OCI-LY7 (cell line): ENCODE measurements around the gene C1orf116. TPM values are rescaled to one million over a fixed set of nuclear protein-coding genes. Genes with fewer than 3 reads are reported as not detected.

Experiments used
- BruUV-seq: library from RNA; stranded (reverse); fragments of 400-500 nt; replicated peaks from 2 replicates; lab custom pipeline; 2021; lab: Mats Ljungman, UMichigan
- CTCF ChIA-PET: fragments of 300-600 bp; sonication (Branson Sonifier 250); formaldehyde crosslinking; loops from one replicate; lab custom pipeline; 2022; ENCODE audit warnings: antibody characterized with exemption; ENCODE audit not compliant: unreplicated experiment; lab: Charles Lee
- POLR2A ChIA-PET: fragments of 300-600 bp; sonication (Branson Sonifier 250); formaldehyde crosslinking; loops from one replicate; lab custom pipeline; 2022; ENCODE audit warnings: antibody characterized with exemption; lab: Charles Lee
- DNase-seq: peaks from one replicate; pipeline ENCODE4 v3.0.0-alpha.2; 2015; ENCODE audit warnings: low spot score
- H2AFZ ChIP-seq: fragments of 200-600 bp; sonication (generic), shearing (Covaris generic); 2 replicates; pipeline ENCODE4 v1.6.1; 2014; ENCODE audit warnings: mild to moderate bottlenecking, antibody characterized with exemption, low read length, moderate library complexity
- H3K27ac ChIP-seq: fragments of 200-600 bp; sonication (generic); 2 replicates; pipeline ENCODE4 v1.5.1; 2014; ENCODE audit warnings: mixed run types, low read depth, mild to moderate bottlenecking, moderate library complexity, low read length, inconsistent platforms; ENCODE audit not compliant: poor library complexity, severe bottlenecking
- H3K36me3 ChIP-seq: fragments of 200-600 bp; sonication (generic); 2 replicates; pipeline ENCODE4 v1.6.1; 2014; ENCODE audit warnings: mild to moderate bottlenecking, antibody characterized with exemption, low read length, moderate library complexity, mixed read lengths; ENCODE audit not compliant: insufficient read depth
- H3K4me1 ChIP-seq: fragments of 200-600 bp; sonication (generic); 2 replicates; pipeline ENCODE4 v1.5.1; 2014; ENCODE audit warnings: mild to moderate bottlenecking, low read length; ENCODE audit not compliant: insufficient read depth, poor library complexity, severe bottlenecking
- H3K4me2 ChIP-seq: fragments of 200-600 bp; sonication (generic); 2 replicates; pipeline ENCODE4 v1.6.1; 2014; ENCODE audit warnings: mild to moderate bottlenecking, low read length
- H3K4me3 ChIP-seq: fragments of 200-600 bp; sonication (generic); 2 replicates; pipeline ENCODE4 v1.5.1; 2014; ENCODE audit warnings: mild to moderate bottlenecking, low read depth, low read length; ENCODE audit not compliant: poor library complexity, severe bottlenecking
- H3K79me2 ChIP-seq: fragments of 200-600 bp; sonication (generic); 2 replicates; pipeline ENCODE4 v1.6.1; 2016; ENCODE audit warnings: low read depth, mild to moderate bottlenecking, low read length, moderate library complexity, mixed read lengths; ENCODE audit not compliant: insufficient read depth
- H3K9me2 ChIP-seq: fragments of 200-600 bp; sonication (generic); 2 replicates; pipeline ENCODE4 v1.6.1; 2016; ENCODE audit warnings: mild to moderate bottlenecking, low read length, mixed read lengths; ENCODE audit not compliant: insufficient read depth
- H3K9me3 ChIP-seq: fragments of 200-600 bp; sonication (generic); 2 replicates; pipeline ENCODE4 v1.6.1; 2014; ENCODE audit warnings: mild to moderate bottlenecking, mixed run types, low read length, mixed read lengths
- H4K20me1 ChIP-seq: fragments of 200-600 bp; sonication (generic); 2 replicates; pipeline ENCODE4 v1.6.1; 2014; ENCODE audit warnings: mild to moderate bottlenecking, antibody characterized with exemption, low read length, moderate library complexity, mixed read lengths; ENCODE audit not compliant: insufficient read depth
- CTCF ChIP-seq: fragments of 200-600 bp; sonication (generic); conservative IDR thresholded peaks from 2 replicates; pipeline ENCODE4 v1.5.1; 2014; ENCODE audit warnings: mild to moderate bottlenecking, antibody characterized with exemption, low read length, moderate library complexity, mixed read lengths
- EZH2phosphoT487 ChIP-seq: fragments of 200-600 bp; sonication (generic); IDR thresholded peaks from 2 replicates; pipeline ENCODE4 v1.6.1; 2018; ENCODE audit warnings: low read depth, borderline replicate concordance, mild to moderate bottlenecking, mixed run types, antibody characterized with exemption, low read length, moderate library complexity, mixed read lengths
- intact Hi-C: fragments of 100-400 bp; cut with micrococcal nuclease; formaldehyde crosslinking; loops from one replicate; pipeline ENCODE4 v1.10.0; 2022; ENCODE audit not compliant: unreplicated experiment
- total RNA-seq, 2 experiments: library from RNA; depleted of rRNA in 1 of 2; stranded (reverse); fragments of >200 nt in 1 of 2; shearing (Covaris generic) in 1 of 2; gene quantifications; 2 replicates each; pipeline ENCODE4 v1.2.3, GENCODE V29; 2014 to 2022

C1orf116 gene
- total RNA-seq, 2 experiments from 2014 or later: not detected

- no peaks in the 10 kb centered on the region for H4K20me1 ChIP-seq
- no peak overlapping the region for H3K4me3 ChIP-seq
- CTCF ChIA-PET: no interaction called here
- intact Hi-C loops: no loop called here
- no peaks in the 10 kb centered on the region for H3K36me3 ChIP-seq
- TF ChIP-seq EZH2phosphoT487 (no peak), CTCF (no peak)
- BruUV-seq: no TSS peak
- H3K4me1 ChIP-seq: no peaks in the 10 kb centered on the region
- no peaks in the 10 kb centered on the region for H3K9me3 ChIP-seq
- no peaks in the 10 kb centered on the region for H3K79me2 ChIP-seq
- no peak overlapping the region for H2AFZ ChIP-seq
- H3K27ac ChIP-seq: no peak overlapping the region
- DNase-seq: no peak
- no peak overlapping the region for H3K4me2 ChIP-seq
- H3K9me2 ChIP-seq: no peaks in the 10 kb centered on the region
- POLR2A ChIA-PET: interaction anchor here (0.8 kb wide), 2 partner anchors 27 to 526 kb away, joined by 3 read pairs; no protein-coding TSS in a partner anchor
Measured at GRCh38 chr1:206974140-206974539, 58.4 kb downstream of the C1orf116 start.

GRCh38 chr1:206972728-206973127, 59.8 kb downstream of the C1orf116 start:
- POLR2A ChIA-PET: interaction anchor here (0.6 to 1.4 kb wide), 4 partner anchors 12 to 204 kb away, joined by 3 to 5 read pairs (median 3); partner anchors contain the start of gene FCMR
- intact Hi-C loops: no loop called here

More at GRCh38 chr1:206972728-206973127, 59.8 kb downstream of the C1orf116 start:
- Histone ChIP-seq H3K4me3 (no peak overlapping the region), H3K4me2 (no peak overlapping the region), H3K4me1 (no peaks in the 10 kb centered on the region), H2AFZ (no peak overlapping the region), H3K27ac (no peak overlapping the region), H3K79me2 (no peaks in the 10 kb centered on the region), H4K20me1 (no peaks in the 10 kb centered on the region), H3K9me2 (no peaks in the 10 kb centered on the region), H3K9me3 (no peaks in the 10 kb centered on the region), H3K36me3 (no peaks in the 10 kb centered on the region)
- no TSS peak for BruUV-seq
- DNase-seq: no peak
- CTCF ChIA-PET: interaction anchor here (1.0 kb wide), 1 partner anchor 40 kb away, joined by 3 read pairs; no protein-coding TSS in a partner anchor
- TF ChIP-seq EZH2phosphoT487 (no peak), CTCF (no peak)
